Stimulated activated CD4-positive, alpha-beta T cell treated with anti-CD3 and anti-CD28 coated beads, Interleukin-15, amount 100 ng/mL, for 1 hour (primary cell): Measurements from ENCODE around the gene PLA2G4F.
"Not testable (repeated sequence)": the region's sequence is repeated elsewhere in the genome, so short reads cannot be mapped to it uniquely, and the experiment has no call there.

Experiments
- DNase-seq, 2 donors: peaks; one replicate each; pipeline ENCODE4 v3.0.0-alpha.2; 2020; ENCODE audit warnings: low read depth in 1 of 2, low spot score in 1 of 2

Gene PLA2G4F

DNA sequence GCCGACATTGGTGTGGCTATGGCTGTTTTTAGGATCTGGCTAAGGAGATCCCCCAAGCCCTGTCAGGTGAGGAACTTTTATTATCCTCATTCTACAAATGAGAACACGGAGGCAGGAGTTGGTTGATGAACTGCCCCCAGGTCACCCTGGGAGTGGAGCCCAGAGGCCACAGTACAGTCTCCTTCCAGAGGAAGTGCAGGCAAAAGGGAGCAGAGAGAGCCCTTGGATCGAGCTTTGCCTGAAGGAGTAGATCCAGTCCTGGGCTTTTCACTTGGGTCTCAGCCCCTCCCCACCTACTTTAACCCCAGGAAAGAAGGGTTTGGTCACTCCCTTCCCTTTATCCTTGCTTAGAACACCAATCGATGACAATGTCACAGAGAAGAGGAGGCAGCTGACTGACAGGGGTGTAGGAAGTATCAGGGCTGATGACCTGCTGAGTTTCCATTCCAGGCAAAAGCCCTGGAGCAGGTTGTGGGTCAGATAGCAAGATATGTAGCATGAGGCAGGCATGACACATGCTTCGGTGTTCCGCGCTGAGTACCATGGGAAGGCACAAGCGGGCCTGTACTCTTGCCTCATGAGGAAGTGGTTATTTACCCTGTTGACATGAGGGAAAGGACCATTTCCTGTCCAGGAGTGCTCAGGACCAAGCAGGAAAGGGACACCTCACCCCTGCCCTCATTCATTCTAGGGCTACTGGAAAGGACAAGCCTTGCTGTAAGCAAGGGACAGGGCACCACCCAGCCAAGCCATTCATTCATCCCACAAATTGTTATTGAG is 56.2 kb downstream of the PLA2G4F start:
- DNase-seq = no peak

DNA sequence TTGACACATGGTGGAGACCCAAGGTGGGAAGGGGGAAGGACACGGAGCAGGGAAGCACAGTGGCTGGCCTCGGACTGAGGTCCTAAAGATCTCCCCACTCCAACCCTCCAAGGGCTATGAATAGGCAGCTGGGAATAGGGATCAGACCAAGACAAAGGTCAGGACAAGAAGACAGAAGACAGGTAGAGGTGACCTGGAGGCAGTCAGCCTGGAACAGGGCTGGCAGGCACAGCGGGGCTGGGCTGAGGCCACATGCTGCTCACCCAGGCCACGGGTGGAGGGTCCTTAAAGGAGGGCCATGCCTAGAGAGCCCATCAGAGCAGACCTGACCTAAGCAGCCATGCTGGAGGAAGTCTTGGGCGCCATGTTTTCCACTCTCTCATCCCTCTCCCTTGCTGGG is 59.4 kb downstream of the PLA2G4F start:
- DNase-seq = no peak

DNA sequence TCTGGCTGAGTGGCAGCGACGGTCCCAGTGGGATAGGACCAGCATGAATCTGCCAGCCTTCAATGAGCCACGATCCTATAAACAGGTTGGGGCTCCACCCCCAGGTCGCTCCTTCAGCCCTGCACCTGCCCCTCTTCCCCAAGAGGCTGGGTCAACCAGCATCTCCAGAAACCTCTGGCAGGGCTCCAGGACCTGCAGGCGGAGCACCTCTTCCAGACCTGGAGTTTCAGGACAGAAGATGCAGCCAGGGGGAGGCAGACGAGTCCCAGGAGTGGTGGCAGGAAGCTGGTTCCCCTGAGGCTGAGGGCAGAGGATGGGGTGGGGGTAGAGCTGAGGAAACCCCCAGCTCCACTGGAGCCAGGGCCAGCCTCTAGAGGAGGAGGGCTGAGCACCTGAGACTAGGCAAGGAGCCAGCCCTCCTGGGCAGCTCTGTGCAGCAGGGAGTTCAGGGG is 61.9 kb downstream of the PLA2G4F start, which contains the start of gene PLA2G4D:
PLA2G4D (minus strand) TSS at position 51 of the 452 bp plus-strand sequence. CDS start 103 bp downstream, outside the sequence.
- DNase-seq = no peak

DNA sequence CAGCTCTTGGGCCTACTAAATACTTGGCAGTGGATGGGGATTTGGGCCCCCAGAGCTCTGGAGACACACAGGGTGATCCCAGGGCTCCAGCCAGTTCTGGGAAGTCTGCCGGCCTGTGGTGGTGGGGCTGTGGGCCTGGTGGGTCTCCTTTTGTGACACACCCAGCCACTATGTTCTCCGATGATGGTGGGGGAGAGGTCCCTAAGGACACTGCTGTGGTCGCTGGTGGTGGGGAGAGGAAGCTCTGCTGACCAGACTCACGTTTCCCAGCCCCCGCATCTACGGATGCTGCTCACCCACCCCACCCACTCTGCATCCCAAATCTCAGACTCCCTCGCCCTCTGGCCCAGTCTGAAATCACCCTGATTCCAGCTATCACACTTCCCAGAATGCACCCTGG is 62.5 kb downstream of the PLA2G4F start:
- no peak for DNase-seq

DNA sequence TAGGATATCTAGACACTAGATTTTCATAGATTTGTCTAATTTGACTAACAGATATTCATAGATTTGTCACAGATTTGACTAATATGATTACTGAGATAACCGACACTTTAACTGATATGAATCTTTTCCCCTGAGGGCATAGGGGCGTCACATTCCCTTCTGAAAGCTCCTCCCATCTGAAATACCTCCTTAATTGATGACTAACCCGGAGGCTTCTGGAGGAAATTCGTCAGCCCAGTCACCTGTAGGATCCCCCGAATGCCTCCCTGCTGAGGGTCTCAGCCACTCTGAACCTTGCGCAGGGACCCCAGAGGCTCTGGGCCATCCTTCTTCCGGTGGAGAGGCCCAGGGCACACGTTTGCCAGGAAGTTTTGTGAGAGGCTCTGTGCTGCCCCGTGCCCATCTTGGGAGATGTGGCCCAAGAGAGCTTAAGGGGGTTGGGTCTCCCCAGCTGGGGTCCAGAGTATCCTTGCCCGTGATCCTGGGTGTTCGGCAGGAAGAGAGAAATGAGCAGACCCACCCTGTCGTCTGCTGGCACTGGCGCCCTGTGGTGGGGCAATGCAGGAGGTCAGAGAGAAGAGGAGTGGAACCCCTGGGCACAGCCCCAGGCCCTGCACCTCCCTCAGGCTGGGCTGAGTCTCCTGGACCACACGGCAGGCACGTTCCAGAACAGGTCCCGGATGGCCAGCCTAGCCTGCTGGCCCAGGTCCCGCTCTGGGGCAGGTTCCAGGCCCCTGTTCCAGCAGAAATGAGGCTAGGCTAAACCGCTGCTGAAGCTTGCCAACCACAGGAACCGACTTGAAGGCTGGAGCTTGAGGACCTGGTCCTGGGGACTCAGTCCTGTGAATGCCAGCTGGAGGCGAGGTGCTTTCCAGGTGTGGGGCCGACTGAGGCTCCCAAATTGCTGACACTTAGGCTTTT is 63.8 kb downstream of the PLA2G4F start:
- DNase-seq = no peak

DNA sequence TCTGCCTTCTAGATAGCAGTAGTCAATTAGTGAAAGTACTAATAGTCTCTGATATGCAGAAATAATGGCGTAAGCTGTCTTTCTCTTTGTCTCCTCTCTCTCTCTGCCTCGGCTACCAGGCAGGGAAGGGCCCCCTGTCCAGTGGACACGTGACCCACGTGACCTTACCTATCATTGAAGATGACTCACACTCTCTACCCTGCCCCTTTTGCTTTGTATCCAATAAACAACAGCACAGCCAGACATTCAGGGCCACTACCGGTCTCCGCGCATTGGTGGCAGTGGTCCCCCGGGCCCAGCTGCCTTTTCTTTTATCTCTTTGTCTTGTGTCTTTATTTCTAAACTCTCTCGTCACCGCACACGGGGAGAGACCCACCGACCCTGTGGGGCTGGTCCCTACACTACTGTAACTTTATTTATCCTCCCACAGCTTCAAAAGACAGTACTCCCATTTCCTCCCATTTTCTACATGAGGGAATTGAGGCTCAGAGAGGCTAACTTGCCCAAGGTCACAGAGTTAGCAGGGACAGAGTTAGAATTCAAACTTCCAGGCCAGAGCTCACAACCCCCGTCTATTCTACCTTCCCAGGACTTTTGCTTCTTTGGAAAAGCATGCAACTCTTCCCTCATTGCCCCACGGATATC is 64.6 kb downstream of the PLA2G4F start:
- not testable (repeated sequence) for DNase-seq

DNA sequence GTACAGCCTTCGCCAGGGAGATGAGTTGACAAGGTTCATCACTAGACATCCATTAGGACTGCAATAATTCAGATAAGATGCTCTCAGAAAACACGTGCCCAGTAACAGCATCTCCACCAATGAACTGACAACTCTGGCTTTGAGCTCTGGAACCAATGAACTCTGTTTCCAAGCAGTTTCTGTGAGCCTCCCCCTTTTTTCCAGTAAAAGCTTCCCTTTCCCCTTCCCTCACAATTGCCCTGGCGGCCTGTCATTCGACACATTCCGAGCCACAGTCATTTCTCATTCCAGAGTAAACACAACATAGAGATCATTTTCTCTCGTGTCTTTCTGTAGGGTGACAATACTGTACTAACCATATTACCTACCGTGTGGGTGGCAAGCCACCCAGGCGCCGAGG is 65.7 kb downstream of the PLA2G4F start:
- DNase-seq = no peak

DNA sequence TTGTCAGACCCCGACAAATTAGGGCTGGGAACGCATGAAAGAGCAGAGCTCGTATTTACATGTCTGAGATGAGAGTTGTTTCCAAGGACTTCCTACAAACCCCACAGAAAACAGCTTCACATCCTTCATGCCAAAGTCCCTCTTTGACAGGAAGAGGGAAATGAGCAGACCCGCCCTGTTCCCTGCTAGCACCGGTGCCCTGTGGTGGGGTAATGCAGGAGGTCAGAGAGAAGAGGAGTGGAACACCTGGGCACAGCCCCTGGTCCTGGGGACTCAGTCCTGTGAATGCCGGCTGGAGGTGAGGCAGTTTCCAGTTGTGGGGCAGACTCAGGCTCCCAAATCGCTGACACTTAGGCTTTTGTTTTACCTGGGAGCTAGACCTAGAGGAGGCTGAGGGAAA is 66.1 kb downstream of the PLA2G4F start:
- no peak for DNase-seq

DNA sequence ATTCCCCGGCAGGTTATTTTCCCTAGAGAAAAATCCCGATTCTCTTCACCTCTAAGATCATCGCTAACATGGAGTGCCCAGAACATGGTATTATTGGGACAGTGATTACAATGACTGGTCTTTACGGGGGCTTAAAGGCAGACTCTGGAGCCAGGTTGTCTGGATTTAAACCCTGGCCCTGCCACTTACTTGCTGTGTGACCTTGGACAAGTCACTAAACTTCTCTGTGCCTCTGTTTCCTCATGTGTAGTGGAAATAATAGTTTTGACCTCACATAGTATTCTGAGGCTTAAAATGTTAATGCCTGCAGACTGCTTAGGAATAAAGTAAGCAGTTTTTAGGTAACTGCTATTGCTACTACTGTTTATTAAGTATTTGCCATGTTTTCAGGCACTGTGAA is 66.5 kb downstream of the PLA2G4F start:
- DNase-seq = no peak
